GM21447 (cell line): ENCODE data around the gene EFCAB13.
"Not testable (repeated sequence)": the region's sequence is repeated elsewhere in the genome, so short reads cannot be mapped to it uniquely, and the experiment has no call there.

Experiments
- ATAC-seq: cut with Tn5 transposase; IDR thresholded peaks from one replicate; pipeline ENCODE4 v1.9.1; 2021; ENCODE audit not compliant: unreplicated experiment

EFCAB13 gene

GRCh38 chr17:47423406-47424295, 99.9 kb downstream of the EFCAB13 start:
- no peak for ATAC-seq

- not testable (repeated sequence) for ATAC-seq
These were observed 101.5 kb downstream of the EFCAB13 start for GRCh38 chr17:47425233-47425632.

- ATAC-seq, result not testable (repeated sequence)
These were observed 102.3 kb downstream of the EFCAB13 start for GRCh38 chr17:47425887-47426635.

- ATAC-seq, result no peak
These were observed 104.2 kb downstream of the EFCAB13 start for GRCh38 chr17:47427985-47428384.

- ATAC-seq, result not testable (repeated sequence)
These were observed 108.5 kb downstream of the EFCAB13 start for GRCh38 chr17:47432240-47432639.

- no peak for ATAC-seq
These were observed 141.4 kb downstream of the EFCAB13 start for GRCh38 chr17:47465165-47465564.

- not testable (repeated sequence) for ATAC-seq
These were observed 143.2 kb downstream of the EFCAB13 start for GRCh38 chr17:47466976-47467375.

- ATAC-seq, result no peak
These were observed 147.1 kb downstream of the EFCAB13 start for GRCh38 chr17:47470836-47471235.

- not testable (repeated sequence) for ATAC-seq
These were observed 148.3 kb downstream of the EFCAB13 start for GRCh38 chr17:47472073-47472472.
